Activated T-cell treated with anti-CD3 and anti-CD28 coated beads, Interleukin-2, amount 50 U/mL, for 24 hours (primary cell): ENCODE results near the gene OSBPL10.

Source experiments
- DNase-seq: peaks from one replicate; pipeline ENCODE4 v3.0.0-alpha.2; 2020
- H3K27ac Mint-ChIP-seq: 2 replicates; pipeline ENCODE4 v1.8.0; 2020; ENCODE audit warnings: mild to moderate bottlenecking, mixed read lengths
- H3K27me3 Mint-ChIP-seq: 2 replicates; pipeline ENCODE4 v1.8.0; 2020; ENCODE audit warnings: mixed read lengths
- H3K36me3 Mint-ChIP-seq: 2 replicates; pipeline ENCODE4 v1.8.0; 2020; ENCODE audit warnings: low read depth, mixed read lengths
- H3K4me1 Mint-ChIP-seq: 2 replicates; pipeline ENCODE4 v1.8.0; 2020; ENCODE audit warnings: low read depth, mixed read lengths
- H3K4me3 Mint-ChIP-seq: 2 replicates; pipeline ENCODE4 v1.8.0; 2020; ENCODE audit warnings: mild to moderate bottlenecking, moderate library complexity, mixed read lengths
- H3K9me3 Mint-ChIP-seq: 2 replicates; pipeline ENCODE4 v1.8.0; 2020; ENCODE audit warnings: mixed read lengths

The OSBPL10 gene

DNA sequence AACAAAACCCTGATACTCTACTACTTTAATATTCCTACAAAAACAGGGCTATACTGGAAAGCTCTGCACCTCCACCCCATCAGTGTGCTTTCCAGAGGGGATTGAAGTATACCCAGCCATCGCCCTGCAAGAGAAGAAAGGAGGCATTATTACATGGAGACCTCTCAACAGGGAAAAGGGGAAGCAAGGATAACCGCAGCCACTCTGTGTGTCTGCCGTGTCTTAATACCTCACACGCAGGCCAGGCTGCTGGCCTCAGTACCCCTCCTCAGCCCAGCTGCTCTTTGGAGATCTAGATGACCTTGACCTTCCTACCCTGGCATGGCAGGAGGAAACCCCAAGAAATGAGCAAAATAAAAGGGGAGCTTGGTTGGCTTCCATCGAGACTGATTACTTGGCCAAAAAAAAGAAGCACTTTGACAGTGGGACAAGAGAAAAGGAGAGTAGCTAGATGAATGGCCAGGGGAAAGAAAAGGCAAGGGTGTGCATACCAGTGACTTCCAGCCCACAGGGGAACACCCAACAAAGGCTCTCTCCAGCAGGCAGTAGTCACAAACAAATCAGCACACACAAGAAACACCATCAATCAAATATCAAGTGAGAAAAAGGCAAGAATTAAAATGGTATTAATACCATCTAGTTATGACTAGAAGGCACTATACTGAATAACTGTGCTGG lies 318.9 kb downstream of the OSBPL10 start:
- Mint-ChIP-seq H3K4me1 (peaks cover 2% of the 10 kb centered on the region), H3K27ac (no peak overlapping the region), H3K36me3 (no peaks in the 10 kb centered on the region)

DNA sequence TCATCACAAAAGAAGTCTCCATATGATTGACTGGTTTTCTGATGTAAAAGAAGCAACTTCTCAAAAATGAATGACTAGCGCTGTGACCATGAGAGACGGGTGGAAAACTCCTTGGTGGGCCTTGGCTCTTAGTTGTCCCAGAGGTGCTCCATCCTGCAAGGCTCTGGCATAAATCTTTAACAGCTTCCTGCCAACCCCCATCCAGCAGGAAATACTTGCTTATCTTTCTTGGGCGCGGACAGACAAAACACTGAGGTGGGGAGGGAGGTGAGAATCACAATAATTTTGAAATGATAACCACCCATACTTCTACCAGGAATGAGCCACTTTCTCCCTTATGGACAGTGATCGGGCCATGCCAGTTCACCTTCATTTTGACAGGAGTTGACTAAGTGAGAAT lies 319.8 kb downstream of the OSBPL10 start:
- H3K27me3 Mint-ChIP-seq, result peaks cover 6% of the 10 kb centered on the region
- no peaks in the 10 kb centered on the region for H3K36me3 Mint-ChIP-seq
- DNase-seq, result no peak
- H3K4me3 Mint-ChIP-seq, result no peak overlapping the region
- peaks cover 33% of the 10 kb centered on the region for H3K9me3 Mint-ChIP-seq
- H3K27ac Mint-ChIP-seq, result no peak overlapping the region
- H3K4me1 Mint-ChIP-seq, result peaks cover 2% of the 10 kb centered on the region

More for the DNA sequence above, 318.9 kb downstream of the OSBPL10 start:
- no peak overlapping the region for H3K4me3 Mint-ChIP-seq
- H3K27me3 Mint-ChIP-seq, result peaks cover 6% of the 10 kb centered on the region
- H3K9me3 Mint-ChIP-seq, result peaks cover 26% of the 10 kb centered on the region
- no peak for DNase-seq

DNA sequence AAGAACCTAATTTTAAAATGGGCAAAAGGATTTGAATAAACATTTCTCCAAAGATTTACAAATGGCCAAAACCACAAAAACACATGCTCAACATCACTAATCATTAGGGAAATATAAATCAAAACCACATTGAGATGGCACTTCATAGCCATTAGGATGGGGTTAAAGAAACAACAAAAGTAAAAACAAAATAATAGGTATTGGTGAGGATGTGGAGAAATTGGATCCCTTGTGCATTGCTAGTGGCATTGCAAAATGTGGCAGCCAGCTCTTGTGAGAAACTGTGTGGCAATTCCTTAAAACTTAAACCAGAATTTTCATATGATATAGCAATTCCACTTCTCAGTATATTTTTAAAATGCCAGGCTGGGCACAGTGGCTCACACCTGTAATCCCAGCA lies 321.8 kb downstream of the OSBPL10 start:
- H3K4me3 Mint-ChIP-seq, result no peak overlapping the region

DNA sequence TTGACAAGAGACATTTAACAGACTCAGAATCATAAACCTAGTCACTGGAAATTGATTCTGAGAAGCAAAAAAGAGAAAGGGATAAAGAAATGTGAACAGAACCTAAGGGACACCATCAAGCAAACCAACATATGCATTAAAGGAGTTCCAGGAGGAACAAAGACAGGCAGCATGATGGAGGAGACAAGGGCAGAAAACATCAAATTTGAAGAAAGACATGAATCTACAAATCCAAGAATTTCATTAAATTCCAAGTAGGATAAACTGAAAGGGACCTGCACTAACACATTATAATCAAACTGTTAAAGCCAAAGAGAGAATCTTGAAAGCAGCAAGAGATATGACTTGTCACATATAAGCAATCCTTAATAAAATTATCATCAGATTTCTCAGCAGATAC lies 326.1 kb downstream of the OSBPL10 start:
- no peak overlapping the region for H3K27ac Mint-ChIP-seq
- no peaks in the 10 kb centered on the region for H3K4me1 Mint-ChIP-seq
- H3K9me3 Mint-ChIP-seq, result peaks cover 79% of the 10 kb centered on the region
- peaks cover 5% of the 10 kb centered on the region for H3K36me3 Mint-ChIP-seq
- no peaks in the 10 kb centered on the region for H3K27me3 Mint-ChIP-seq
- no peak overlapping the region for H3K4me3 Mint-ChIP-seq
- DNase-seq, result no peak

More for the DNA sequence above, 321.8 kb downstream of the OSBPL10 start:
- Mint-ChIP-seq H3K27me3 (peaks cover 4% of the 10 kb centered on the region), H3K36me3 (no peaks in the 10 kb centered on the region), H3K4me1 (peaks cover 2% of the 10 kb centered on the region), H3K27ac (no peak overlapping the region), H3K9me3 (peaks cover 49% of the 10 kb centered on the region)
- no peak for DNase-seq

DNA sequence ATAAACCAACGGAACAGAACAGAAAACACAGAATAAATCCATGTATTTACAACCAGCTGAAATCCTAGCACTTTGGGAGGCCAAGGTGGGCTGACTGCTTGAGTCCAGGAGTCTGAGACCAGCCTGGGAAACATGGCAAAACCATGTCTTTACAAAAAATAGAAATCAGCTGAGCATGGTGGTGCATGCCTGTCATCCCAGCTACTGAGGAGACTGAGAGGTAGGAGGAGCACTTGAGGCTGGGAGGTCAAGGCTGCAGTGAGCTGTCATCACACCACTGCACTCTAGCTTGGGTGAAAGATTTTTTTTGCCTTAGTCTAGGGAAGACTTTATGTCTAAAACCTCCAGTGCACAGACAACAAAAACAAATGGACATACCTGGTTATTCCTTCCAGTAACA lies 327.6 kb downstream of the OSBPL10 start:
- peaks cover 18% of the 10 kb centered on the region for H3K36me3 Mint-ChIP-seq
- H3K4me3 Mint-ChIP-seq, result no peak overlapping the region
- no peak for DNase-seq
- H3K9me3 Mint-ChIP-seq, result peaks cover 86% of the 10 kb centered on the region
- H3K27me3 Mint-ChIP-seq, result no peaks in the 10 kb centered on the region
- no peak overlapping the region for H3K27ac Mint-ChIP-seq
- H3K4me1 Mint-ChIP-seq, result no peaks in the 10 kb centered on the region

DNA sequence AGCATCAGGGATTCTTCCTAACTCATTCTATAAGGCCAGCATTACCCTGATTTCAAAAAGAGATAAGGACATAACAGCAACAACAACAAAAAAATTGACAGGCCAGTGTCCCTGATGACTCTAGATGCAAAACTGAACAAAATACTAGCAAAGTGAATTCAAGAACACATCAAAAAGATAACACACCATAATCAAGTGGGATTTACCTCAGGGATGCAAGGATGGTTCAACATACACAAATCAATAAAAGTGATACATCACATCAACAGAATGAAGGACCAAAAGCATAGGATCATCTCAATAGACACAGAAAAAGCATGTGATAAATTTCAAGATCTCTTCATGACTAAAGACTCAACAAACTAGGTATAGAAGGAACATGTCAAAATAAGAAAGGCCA lies 328.8 kb downstream of the OSBPL10 start:
- no peaks in the 10 kb centered on the region for H3K4me1 Mint-ChIP-seq
- no peaks in the 10 kb centered on the region for H3K27me3 Mint-ChIP-seq
- no peak for DNase-seq
- H3K9me3 Mint-ChIP-seq, result peaks cover 83% of the 10 kb centered on the region
- no peak overlapping the region for H3K4me3 Mint-ChIP-seq
- H3K36me3 Mint-ChIP-seq, result peaks cover 30% of the 10 kb centered on the region
- H3K27ac Mint-ChIP-seq, result no peak overlapping the region

DNA sequence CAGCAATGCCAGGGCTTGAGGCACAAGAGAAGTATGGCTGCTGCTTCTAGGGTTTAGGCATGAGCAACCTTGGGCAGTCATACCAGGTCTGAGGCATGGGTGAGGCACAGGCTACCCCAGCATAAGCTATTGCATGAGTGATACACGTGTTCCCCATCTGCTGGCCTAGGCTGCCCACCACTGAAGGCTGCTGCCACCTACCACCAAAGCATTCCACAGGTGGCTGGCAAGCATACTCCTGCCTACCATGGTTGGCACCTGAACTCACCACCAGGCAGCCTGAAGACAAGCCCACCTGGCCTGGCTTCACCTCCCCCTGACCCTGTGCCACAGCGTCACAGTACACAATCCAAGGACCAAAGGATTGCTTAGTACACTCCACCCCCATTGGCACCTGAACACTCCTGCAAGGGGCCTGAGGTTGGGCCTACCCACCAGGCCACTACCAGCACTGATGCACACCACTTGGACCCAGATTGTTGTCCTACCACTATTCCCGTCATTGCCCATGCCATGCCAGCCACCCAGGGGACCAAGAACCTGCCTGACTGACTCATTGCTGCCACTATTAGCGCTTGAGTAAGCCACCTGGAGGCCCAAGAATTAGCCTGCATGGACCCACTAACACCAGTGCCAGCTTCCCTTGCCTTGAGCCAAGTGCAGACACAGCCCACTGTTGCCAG lies 332.6 kb downstream of the OSBPL10 start:
- peaks cover 60% of the 10 kb centered on the region for H3K36me3 Mint-ChIP-seq
- no peaks in the 10 kb centered on the region for H3K27me3 Mint-ChIP-seq
- no peaks in the 10 kb centered on the region for H3K4me1 Mint-ChIP-seq
- peaks cover 59% of the 10 kb centered on the region for H3K9me3 Mint-ChIP-seq
- no peak overlapping the region for H3K27ac Mint-ChIP-seq
- H3K4me3 Mint-ChIP-seq, result no peak overlapping the region
- DNase-seq, result no peak

DNA sequence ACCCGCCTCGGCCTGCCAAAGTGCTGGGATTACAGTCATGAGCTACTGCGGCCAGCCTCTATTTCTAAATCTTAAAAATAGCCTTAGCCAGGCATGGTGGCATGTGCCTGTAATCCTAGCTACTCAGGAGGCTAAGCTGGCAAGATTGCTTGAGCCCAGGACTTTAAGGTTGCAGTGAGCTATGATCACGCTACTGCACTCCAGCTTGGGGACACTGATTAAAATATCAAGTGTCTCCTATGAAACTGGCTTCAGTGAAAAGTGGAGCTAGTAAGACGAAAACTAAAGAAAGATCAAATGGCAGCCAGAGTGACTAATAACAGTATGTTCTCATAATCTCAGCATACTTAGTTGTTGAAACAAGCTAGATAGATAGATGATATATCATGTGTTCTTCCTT lies 335.8 kb downstream of the OSBPL10 start:
- H3K27ac Mint-ChIP-seq, result no peak overlapping the region

DNA sequence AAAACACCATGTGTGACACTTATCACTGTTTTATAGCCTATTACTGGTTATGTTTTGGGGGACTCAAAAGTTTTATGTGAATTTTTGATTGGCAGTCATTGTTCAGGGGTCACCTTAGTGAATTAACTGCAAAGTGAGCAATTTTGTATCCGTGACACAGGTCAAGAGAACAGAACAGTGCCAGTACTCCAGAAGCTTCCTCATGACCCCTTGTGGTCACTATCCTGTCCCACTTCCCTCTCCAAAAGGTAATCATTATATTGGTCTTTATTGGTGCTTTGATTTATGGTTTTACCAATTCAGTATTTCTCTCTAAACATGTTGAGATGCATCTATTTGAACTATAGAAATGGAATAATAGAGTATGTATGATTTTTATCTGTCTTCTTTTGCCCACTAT lies 341.2 kb downstream of the OSBPL10 start:
- Mint-ChIP-seq H3K27me3 (no peaks in the 10 kb centered on the region), H3K36me3 (peaks cover 52% of the 10 kb centered on the region), H3K27ac (no peak overlapping the region), H3K9me3 (peaks cover 3% of the 10 kb centered on the region), H3K4me3 (no peak overlapping the region), H3K4me1 (peaks cover 30% of the 10 kb centered on the region)
- no peak for DNase-seq

More for the DNA sequence above, 335.8 kb downstream of the OSBPL10 start:
- H3K4me3 Mint-ChIP-seq, result no peak overlapping the region
- H3K36me3 Mint-ChIP-seq, result peaks cover 60% of the 10 kb centered on the region
- peaks cover 2% of the 10 kb centered on the region for H3K4me1 Mint-ChIP-seq
- DNase-seq, result no peak
- H3K9me3 Mint-ChIP-seq, result peaks cover 33% of the 10 kb centered on the region
- H3K27me3 Mint-ChIP-seq, result no peaks in the 10 kb centered on the region

DNA sequence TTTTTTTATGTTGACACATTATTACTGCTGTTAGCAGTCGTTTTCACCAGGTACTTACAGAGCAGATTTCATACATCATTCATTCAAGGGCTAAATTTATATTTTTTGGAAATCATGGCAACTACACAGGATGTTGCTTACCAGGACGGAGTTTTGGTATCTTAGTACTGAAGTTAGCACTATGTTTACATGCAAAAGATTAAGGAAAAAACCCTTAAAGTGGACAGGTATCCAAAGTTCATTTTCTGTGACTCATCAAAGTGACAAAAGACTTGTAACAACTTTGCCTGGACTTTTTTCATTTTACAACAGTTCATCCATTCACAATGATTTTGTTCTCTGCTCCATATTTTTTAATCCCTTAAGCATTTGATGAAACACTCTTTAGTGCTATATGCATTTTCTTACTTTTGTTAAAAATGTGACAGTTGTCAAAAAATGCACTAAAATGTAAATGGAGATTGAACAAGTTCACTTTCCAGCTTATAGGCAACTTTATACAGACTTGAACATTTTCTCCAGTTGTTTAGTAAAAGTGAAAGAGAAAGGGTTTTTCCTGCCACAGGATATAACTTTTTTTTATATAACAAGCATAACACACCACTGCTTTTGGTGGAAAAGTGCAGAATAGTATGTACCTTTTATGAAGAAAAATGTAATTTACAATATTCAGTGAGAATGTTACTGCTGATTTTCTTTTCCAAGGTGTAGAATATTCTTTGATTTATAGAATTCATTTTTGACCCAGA lies 344.2 kb downstream of the OSBPL10 start:
- no peaks in the 10 kb centered on the region for H3K9me3 Mint-ChIP-seq
- H3K27ac Mint-ChIP-seq, result peak overlapping the region; percentile 84
- H3K27me3 Mint-ChIP-seq, result no peaks in the 10 kb centered on the region
- peaks cover 63% of the 10 kb centered on the region for H3K36me3 Mint-ChIP-seq
- no peak for DNase-seq
- no peak overlapping the region for H3K4me3 Mint-ChIP-seq
- peaks cover 48% of the 10 kb centered on the region for H3K4me1 Mint-ChIP-seq

DNA sequence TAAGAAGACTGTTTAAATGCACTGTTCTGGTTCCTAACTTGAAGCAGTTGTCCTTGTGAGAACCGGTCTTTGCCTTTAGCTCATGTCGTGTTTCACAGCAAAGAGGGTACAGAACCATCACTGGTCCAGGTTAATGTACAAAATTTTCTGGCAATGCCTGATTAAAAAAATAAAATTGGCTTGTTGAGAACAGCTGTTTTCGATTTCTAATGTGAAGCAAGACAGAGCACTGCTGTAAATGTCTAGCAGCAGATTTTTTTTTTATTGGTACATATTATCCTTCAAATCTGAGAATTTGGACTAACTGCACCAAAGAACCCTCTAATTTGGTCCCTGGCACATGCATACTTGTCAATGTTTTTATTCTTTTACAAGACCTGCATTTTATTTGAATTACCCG lies 345.0 kb downstream of the OSBPL10 start:
- Mint-ChIP-seq H3K4me3 (no peak overlapping the region), H3K4me1 (peaks cover 45% of the 10 kb centered on the region), H3K27me3 (no peaks in the 10 kb centered on the region), H3K9me3 (no peaks in the 10 kb centered on the region), H3K27ac (peak overlapping the region; percentile 84), H3K36me3 (peaks cover 70% of the 10 kb centered on the region)
- no peak for DNase-seq

DNA sequence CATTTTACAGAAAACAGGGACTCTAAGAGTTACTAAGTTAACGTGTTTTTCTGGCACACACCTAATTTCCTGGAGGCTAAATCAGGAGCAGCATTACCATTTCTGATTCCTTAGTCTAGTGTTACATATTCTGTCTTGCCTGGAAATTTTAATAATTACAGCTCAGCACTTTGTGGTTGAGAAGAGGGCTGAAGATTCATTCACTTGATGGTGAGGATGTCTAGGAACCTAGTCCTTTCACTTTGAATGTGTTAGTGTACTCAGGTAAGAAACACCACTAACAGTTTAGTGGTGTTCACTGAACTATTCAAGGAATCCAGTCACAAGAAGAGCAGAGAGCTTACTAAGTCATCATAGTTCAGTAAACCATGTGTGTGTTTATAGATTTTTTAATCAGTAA lies 345.5 kb downstream of the OSBPL10 start:
- no peaks in the 10 kb centered on the region for H3K27me3 Mint-ChIP-seq
- peaks cover 75% of the 10 kb centered on the region for H3K36me3 Mint-ChIP-seq
- no peak for DNase-seq
- H3K4me3 Mint-ChIP-seq, result no peak overlapping the region
- H3K9me3 Mint-ChIP-seq, result no peaks in the 10 kb centered on the region
- peak overlapping the region; percentile 84 for H3K27ac Mint-ChIP-seq
- H3K4me1 Mint-ChIP-seq, result peaks cover 45% of the 10 kb centered on the region

DNA sequence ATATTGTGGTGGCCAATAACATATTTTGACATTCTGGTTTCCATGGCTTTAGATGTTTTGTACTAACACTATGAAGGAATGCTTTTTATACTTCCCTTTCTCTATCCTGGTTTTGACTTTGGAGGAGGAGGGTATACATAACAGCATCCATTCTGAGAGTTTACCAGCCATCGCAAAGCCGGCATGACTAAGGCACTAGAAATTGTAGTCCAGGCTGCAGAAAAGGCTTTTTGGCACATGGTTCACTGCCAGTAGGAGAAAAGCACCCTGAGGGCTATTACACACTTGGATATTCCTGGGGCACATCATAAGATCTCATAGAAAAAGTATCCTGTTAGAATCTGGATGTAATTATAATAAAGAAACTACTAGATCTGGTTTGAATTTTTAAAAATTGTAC lies 346.6 kb downstream of the OSBPL10 start:
- DNase-seq, result no peak
- no peaks in the 10 kb centered on the region for H3K9me3 Mint-ChIP-seq
- no peak overlapping the region for H3K4me3 Mint-ChIP-seq
- H3K27me3 Mint-ChIP-seq, result no peaks in the 10 kb centered on the region
- peaks cover 45% of the 10 kb centered on the region for H3K4me1 Mint-ChIP-seq
- peaks cover 86% of the 10 kb centered on the region for H3K36me3 Mint-ChIP-seq
- no peak overlapping the region for H3K27ac Mint-ChIP-seq

DNA sequence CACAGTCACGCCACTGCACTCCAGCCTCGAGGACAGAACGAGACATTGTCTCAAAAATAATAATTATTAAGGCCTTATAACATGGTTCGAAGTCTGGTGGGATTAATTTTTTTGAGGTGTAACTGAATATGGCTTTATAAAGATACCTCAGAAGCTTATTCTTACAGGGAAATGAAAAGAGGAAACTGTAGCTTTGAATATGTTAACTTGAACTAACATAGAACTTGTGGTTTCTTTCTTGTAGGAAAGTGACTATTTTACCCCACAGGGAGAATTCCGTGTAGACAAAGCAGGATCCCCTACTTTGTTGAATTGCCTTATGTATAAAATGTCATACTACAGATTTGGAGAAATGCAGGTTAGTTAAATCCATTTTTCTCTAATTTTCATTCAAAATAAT lies 352.0 kb downstream of the OSBPL10 start:
- DNase-seq, result no peak
- no peak overlapping the region for H3K4me3 Mint-ChIP-seq
- peaks cover 25% of the 10 kb centered on the region for H3K4me1 Mint-ChIP-seq
- H3K9me3 Mint-ChIP-seq, result no peaks in the 10 kb centered on the region
- H3K27ac Mint-ChIP-seq, result peak overlapping the region; percentile 40
- no peaks in the 10 kb centered on the region for H3K27me3 Mint-ChIP-seq
- peaks cover 94% of the 10 kb centered on the region for H3K36me3 Mint-ChIP-seq

DNA sequence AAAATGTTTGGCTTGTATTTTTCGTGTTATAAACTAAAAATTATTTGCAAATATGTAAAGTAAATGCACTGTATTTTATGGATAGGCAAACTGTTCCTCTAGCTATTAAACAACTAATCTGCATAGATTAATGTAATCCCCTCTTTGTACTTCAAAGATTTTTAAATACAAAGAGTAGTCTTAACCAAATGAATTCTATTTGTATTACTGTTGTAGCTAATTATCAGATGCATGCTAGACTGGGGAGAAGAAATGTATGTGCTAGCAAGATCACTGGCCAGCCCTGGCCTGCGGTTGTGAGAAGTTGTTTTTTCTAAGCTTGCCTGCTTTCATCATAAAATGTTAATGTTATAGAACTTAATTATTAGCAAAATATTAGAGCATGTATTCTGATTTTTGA lies 355.7 kb downstream of the OSBPL10 start:
- H3K36me3 Mint-ChIP-seq, result peaks cover 97% of the 10 kb centered on the region
- DNase-seq, result no peak
- H3K4me3 Mint-ChIP-seq, result no peak overlapping the region
- no peak overlapping the region for H3K27ac Mint-ChIP-seq
- no peaks in the 10 kb centered on the region for H3K9me3 Mint-ChIP-seq
- H3K4me1 Mint-ChIP-seq, result peaks cover 30% of the 10 kb centered on the region
- H3K27me3 Mint-ChIP-seq, result no peaks in the 10 kb centered on the region
